Measurements from ENCODE around the gene HS6ST1. TPM values are rescaled to one million over a fixed set of nuclear protein-coding genes. Genes with fewer than 3 reads are reported as not detected.

HS6ST1 gene
- total RNA-seq, 1 experiment from 2014 or later = 21.5 TPM

GRCh38 chr2:128260239-128261138, 58.2 kb downstream of the HS6ST1 start:
- ChIA-PET CTCF (no interaction called here), POLR2A (ENCODE audit: unreplicated experiment) (no interaction called here)
- TF ChIP-seq EZH2phosphoT487 (IDR thresholded peaks at IDR 0.05; ENCODE audit: borderline replicate concordance, low read length) (no peak), EZH2 (IDR thresholded peaks at IDR 0.05; ENCODE audit: low read length, unreplicated experiment) (no peak)
- TF ChIP-seq, protein P1, sequence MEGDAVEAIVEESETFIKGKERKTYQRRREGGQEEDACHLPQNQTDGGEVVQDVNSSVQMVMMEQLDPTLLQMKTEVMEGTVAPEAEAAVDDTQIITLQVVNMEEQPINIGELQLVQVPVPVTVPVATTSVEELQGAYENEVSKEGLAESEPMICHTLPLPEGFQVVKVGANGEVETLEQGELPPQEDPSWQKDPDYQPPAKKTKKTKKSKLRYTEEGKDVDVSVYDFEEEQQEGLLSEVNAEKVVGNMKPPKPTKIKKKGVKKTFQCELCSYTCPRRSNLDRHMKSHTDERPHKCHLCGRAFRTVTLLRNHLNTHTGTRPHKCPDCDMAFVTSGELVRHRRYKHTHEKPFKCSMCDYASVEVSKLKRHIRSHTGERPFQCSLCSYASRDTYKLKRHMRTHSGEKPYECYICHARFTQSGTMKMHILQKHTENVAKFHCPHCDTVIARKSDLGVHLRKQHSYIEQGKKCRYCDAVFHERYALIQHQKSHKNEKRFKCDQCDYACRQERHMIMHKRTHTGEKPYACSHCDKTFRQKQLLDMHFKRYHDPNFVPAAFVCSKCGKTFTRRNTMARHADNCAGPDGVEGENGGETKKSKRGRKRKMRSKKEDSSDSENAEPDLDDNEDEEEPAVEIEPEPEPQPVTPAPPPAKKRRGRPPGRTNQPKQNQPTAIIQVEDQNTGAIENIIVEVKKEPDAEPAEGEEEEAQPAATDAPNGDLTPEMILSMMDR (conservative IDR thresholded peaks at IDR 0.05; ENCODE audit: low read depth, low read length) = no peak
- peak; percentile 80 for ATAC-seq
- no TSS peak for BruUV-seq (replicated peaks)
- H2AFZ ChIP-seq (ENCODE audit: low read length) = no peak overlapping the region
- no peak overlapping the region for H3K4me2 ChIP-seq (ENCODE audit: low read length)
- no peak overlapping the region for H3K9ac ChIP-seq (ENCODE audit: low read length)
- peak; percentile 32 for DNase-seq
- no peak overlapping the region for H3K4me3 ChIP-seq (ENCODE audit: low read length)
- H3K9me3 ChIP-seq (ENCODE audit: low read length) = no peaks in the 10 kb centered on the region
- no peaks in the 10 kb centered on the region for H4K20me1 ChIP-seq (ENCODE audit: low read length)
- H3K79me2 ChIP-seq (ENCODE audit: low read length) = no peaks in the 10 kb centered on the region
- no peaks in the 10 kb centered on the region for H3K36me3 ChIP-seq (ENCODE audit: low read depth, low read length)
- H3K9me2 ChIP-seq (replicated peaks; ENCODE audit: low read length) = no peaks in the 10 kb centered on the region
- H3F3A ChIP-seq (ENCODE audit: low read length, unreplicated experiment) = no peaks in the 10 kb centered on the region
- H3K4me1 ChIP-seq (ENCODE audit: insufficient read depth, low read length) = no peaks in the 10 kb centered on the region; the same call in 1 of the 2 replicates
- intact Hi-C loops (cut with micrococcal nuclease) = no loop called here
- no peaks in the 10 kb centered on the region for H3K27me3 ChIP-seq (ENCODE audit: low read length)
- no peak overlapping the region for H3K27ac ChIP-seq (ENCODE audit: low read length)

GRCh38 chr2:128259585-128259984, 59.1 kb downstream of the HS6ST1 start:
- Histone ChIP-seq H3K9ac (ENCODE audit: low read length) (no peak overlapping the region), H3K27me3 (ENCODE audit: low read length) (no peaks in the 10 kb centered on the region), H3K4me2 (ENCODE audit: low read length) (no peak overlapping the region), H3K79me2 (ENCODE audit: low read length) (no peaks in the 10 kb centered on the region), H3F3A (ENCODE audit: low read length, unreplicated experiment) (no peaks in the 10 kb centered on the region), H3K27ac (ENCODE audit: low read length) (no peak overlapping the region), H3K4me3 (ENCODE audit: low read length) (no peak overlapping the region), H3K9me2 (replicated peaks; ENCODE audit: low read length) (no peaks in the 10 kb centered on the region), H2AFZ (ENCODE audit: low read length) (no peak overlapping the region), H3K4me1 (ENCODE audit: insufficient read depth, low read length) (no peaks in the 10 kb centered on the region; the same call in 1 of the 2 replicates), H3K9me3 (ENCODE audit: low read length) (no peaks in the 10 kb centered on the region), H3K36me3 (ENCODE audit: low read depth, low read length) (no peaks in the 10 kb centered on the region), H4K20me1 (ENCODE audit: low read length) (no peaks in the 10 kb centered on the region)
- TF ChIP-seq, protein P1 (conservative IDR thresholded peaks at IDR 0.05; ENCODE audit: low read depth, low read length) = no peak
- no peak for TF ChIP-seq EZH2phosphoT487 (IDR thresholded peaks at IDR 0.05; ENCODE audit: borderline replicate concordance, low read length)
- no peak for TF ChIP-seq EZH2 (IDR thresholded peaks at IDR 0.05; ENCODE audit: low read length, unreplicated experiment)
- DNase-seq (no peak), ATAC-seq (no peak)
- ChIA-PET CTCF (interaction anchor here (0.6 kb wide), 1 partner anchor 61 kb away, joined by 5 read pairs; no protein-coding TSS in a partner anchor), POLR2A (ENCODE audit: unreplicated experiment) (interaction anchor here (0.7 kb wide), 1 partner anchor 53 kb away, joined by 3 read pairs; no protein-coding TSS in a partner anchor)
- no TSS peak for BruUV-seq (replicated peaks)
- intact Hi-C loops (cut with micrococcal nuclease) = no loop called here

DNA sequence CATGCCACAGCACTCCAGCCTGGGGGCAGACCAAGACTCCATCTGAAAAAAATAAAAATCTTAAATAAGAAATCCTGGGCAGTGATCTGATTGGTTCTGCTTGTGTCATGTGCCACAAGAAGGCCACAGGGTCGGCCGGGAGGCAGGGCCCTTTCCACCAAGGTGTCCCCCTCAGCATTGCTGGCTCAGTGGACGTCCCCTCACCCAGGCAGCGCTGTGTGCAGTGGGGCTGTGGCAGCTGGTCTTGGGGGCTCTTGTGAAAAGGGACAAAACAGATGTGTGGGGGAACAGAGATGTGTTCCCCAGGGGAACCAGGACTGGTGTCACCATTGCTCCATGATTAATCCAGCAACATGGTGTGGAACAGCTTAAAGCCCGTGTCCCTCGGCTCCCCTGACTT, 60.5 kb downstream of the HS6ST1 start:
- H3K36me3 ChIP-seq (ENCODE audit: low read depth, low read length) = no peaks in the 10 kb centered on the region
- CTCF ChIA-PET = no interaction called here

More for the DNA sequence above, 60.5 kb downstream of the HS6ST1 start:
- intact Hi-C loops (cut with micrococcal nuclease) = no loop called here
- POLR2A ChIA-PET (ENCODE audit: unreplicated experiment) = no interaction called here
- H4K20me1 ChIP-seq (ENCODE audit: low read length) = no peaks in the 10 kb centered on the region
- ATAC-seq (no peak), DNase-seq (no peak)
- H3K27me3 ChIP-seq (ENCODE audit: low read length) = no peaks in the 10 kb centered on the region
- H2AFZ ChIP-seq (ENCODE audit: low read length) = no peak overlapping the region
- H3K27ac ChIP-seq (ENCODE audit: low read length) = no peak overlapping the region
- TF ChIP-seq EZH2 (IDR thresholded peaks at IDR 0.05; ENCODE audit: low read length, unreplicated experiment) = no peak
- no peak for TF ChIP-seq EZH2phosphoT487 (IDR thresholded peaks at IDR 0.05; ENCODE audit: borderline replicate concordance, low read length)
- TF ChIP-seq, protein P1 (conservative IDR thresholded peaks at IDR 0.05; ENCODE audit: low read depth, low read length) = no peak
- H3K4me2 ChIP-seq (ENCODE audit: low read length) = no peak overlapping the region
- no peaks in the 10 kb centered on the region; the same call in 1 of the 2 replicates for H3K4me1 ChIP-seq (ENCODE audit: insufficient read depth, low read length)
- no peak overlapping the region for H3K4me3 ChIP-seq (ENCODE audit: low read length)
- no peaks in the 10 kb centered on the region for H3K9me2 ChIP-seq (replicated peaks; ENCODE audit: low read length)
- no peaks in the 10 kb centered on the region for H3F3A ChIP-seq (ENCODE audit: low read length, unreplicated experiment)
- BruUV-seq (replicated peaks) = no TSS peak
- no peaks in the 10 kb centered on the region for H3K9me3 ChIP-seq (ENCODE audit: low read length)
- H3K79me2 ChIP-seq (ENCODE audit: low read length) = no peaks in the 10 kb centered on the region
- H3K9ac ChIP-seq (ENCODE audit: low read length) = no peak overlapping the region

Data from PC-3 (cell line).